ENCODE results near the gene SPRYD3. TPM values are rescaled to one million over a fixed set of nuclear protein-coding genes. Genes with fewer than 3 reads are reported as not detected.

SPRYD3 gene
- total RNA-seq, 1 experiment from 2014 or later, result 47.5 TPM

DNA sequence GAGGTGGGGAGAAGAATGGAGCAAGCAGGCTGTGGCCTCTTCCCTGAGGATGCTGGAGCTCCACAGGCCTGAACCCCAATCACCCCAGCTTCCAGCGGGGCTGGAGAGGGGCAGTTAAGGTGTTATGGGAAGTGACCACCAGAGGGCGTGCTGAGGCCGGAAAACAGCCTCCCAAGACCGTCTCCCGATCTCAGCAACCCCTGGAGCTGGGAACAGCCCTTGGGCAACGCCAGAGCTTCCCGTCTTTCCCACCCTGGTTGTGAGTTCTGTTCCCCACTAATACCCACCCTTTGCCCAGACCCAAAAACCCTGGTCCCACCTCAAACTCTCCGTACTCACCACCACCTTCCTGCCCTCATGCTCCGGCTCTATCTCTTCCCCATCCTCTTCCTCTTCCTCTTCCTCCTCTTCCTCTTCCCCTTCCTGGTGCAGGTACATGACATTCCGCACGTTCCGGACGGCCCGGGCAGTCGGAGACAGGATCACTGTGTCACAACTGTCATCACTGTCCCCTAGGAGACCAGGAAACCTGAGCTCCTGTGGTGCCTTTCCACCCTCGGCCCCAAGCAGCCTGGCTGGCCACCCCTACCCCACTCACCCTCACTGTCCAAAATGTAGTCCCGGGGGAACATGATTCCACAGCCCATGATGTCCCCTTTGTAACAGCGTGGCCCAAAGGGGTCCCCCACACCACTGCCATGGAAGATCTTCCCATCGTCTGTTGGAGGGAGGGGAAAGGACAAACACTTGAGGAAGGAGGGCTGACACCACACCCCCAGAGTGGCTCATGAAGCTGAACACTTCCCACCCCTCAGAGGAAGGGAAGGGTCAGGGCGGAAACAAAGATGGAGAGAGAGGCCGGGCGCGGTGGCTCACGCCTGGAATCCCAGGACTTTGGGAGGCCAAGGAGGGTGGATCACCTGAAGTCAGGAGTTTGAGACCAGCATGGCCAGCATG lies 12.9 kb downstream of the SPRYD3 start:
- Histone ChIP-seq H3K4me3 (replicated peaks in 1 of 2; ENCODE audit: low read depth in 1 of 2, low read length in 2 of 2) (peak overlapping the region in 1 of 2 experiments; percentile 18; a peak in 2 of 4 replicates), H3K4me1 (ENCODE audit: control insufficient read depth in 1 of 2, insufficient read depth in 2 of 2, low read length in 2 of 2) (peaks cover 18 to 52% of the 10 kb centered on the region in 2 experiments), H3K27me3 (ENCODE audit: insufficient read depth, low read length) (no peaks in the 10 kb centered on the region), H3K9me3 (ENCODE audit: control insufficient read depth in 1 of 2, insufficient read depth in 1 of 2, low read depth in 1 of 2, low read length in 2 of 2) (no peaks in the 10 kb centered on the region), H3K9ac (ENCODE audit: low read length) (peak overlapping the region; percentile 41; the same call in 1 of the 2 replicates), H3K4me2 (ENCODE audit: low read length) (peak overlapping the region; percentile 62), H2AFZ (ENCODE audit: low read depth, low read length, poor library complexity, severe bottlenecking) (no peak overlapping the region), H4K20me1 (ENCODE audit: insufficient read depth) (peaks cover 3% of the 10 kb centered on the region; the same call in 1 of the 2 replicates), H3K9me2 (ENCODE audit: insufficient read depth) (no peaks in the 10 kb centered on the region), H3K27ac (ENCODE audit: low read depth, low read length) (peak overlapping the region; percentile 67), H3K79me2 (ENCODE audit: insufficient read depth, low read length) (no peaks in the 10 kb centered on the region), H3K36me3 (ENCODE audit: control insufficient read depth in 1 of 2, insufficient read depth in 2 of 2, low read length in 2 of 2) (peaks cover 3 to 29% of the 10 kb centered on the region in 2 experiments; a peak in 3 of 4 replicates)
- TF ChIP-seq, protein P1, sequence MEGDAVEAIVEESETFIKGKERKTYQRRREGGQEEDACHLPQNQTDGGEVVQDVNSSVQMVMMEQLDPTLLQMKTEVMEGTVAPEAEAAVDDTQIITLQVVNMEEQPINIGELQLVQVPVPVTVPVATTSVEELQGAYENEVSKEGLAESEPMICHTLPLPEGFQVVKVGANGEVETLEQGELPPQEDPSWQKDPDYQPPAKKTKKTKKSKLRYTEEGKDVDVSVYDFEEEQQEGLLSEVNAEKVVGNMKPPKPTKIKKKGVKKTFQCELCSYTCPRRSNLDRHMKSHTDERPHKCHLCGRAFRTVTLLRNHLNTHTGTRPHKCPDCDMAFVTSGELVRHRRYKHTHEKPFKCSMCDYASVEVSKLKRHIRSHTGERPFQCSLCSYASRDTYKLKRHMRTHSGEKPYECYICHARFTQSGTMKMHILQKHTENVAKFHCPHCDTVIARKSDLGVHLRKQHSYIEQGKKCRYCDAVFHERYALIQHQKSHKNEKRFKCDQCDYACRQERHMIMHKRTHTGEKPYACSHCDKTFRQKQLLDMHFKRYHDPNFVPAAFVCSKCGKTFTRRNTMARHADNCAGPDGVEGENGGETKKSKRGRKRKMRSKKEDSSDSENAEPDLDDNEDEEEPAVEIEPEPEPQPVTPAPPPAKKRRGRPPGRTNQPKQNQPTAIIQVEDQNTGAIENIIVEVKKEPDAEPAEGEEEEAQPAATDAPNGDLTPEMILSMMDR (IDR thresholded peaks at IDR 0.05 in 2 of 3, conservative IDR thresholded peaks at IDR 0.05 in 1 of 3; ENCODE audit: borderline replicate concordance in 1 of 3, insufficient read depth in 1 of 3, low read depth in 2 of 3, low read length in 2 of 3), result peak; percentile 76 to 82 (median 82)
- TF ChIP-seq RAD21 (IDR thresholded peaks at IDR 0.05; ENCODE audit: low read depth) (peak; percentile 97), EZH2 (IDR thresholded peaks at IDR 0.05) (no peak)
- ChIA-PET RAD21 (ENCODE audit: low non-redundant PET in 1 of 2, low total read pairs in 2 of 2, uncharacterized antibody in 2 of 2, unreplicated experiment in 2 of 2) (interaction anchor here (0.6 to 3.2 kb wide), 20 partner anchors 12 to 255 kb away, joined by 3 to 30 read pairs (median 4); partner anchors contain the start of genes IGFBP6 (in 2 of the 2), SPRYD3 (in 2 of the 2) and SOAT2 (in 1 of the 2)), POLR2A (interaction anchor here (1.1 to 2.9 kb wide), 6 partner anchors 12 to 131 kb away, joined by 3 to 13 read pairs (median 3); partner anchors contain the start of genes IGFBP6 and SPRYD3), CTCF (interaction anchor here (0.7 to 3.9 kb wide), 33 partner anchors 12 to 435 kb away, joined by 3 to 110 read pairs (median 5); partner anchors contain the start of genes CSAD, EIF4B, IGFBP6 and SPRYD3)
- intact Hi-C loops (cut with micrococcal nuclease), result loop anchor here (1.0 to 10.0 kb wide), 3 partner anchors 33 to 219 kb away; no protein-coding TSS in a partner anchor
- peak; percentile 73 for ATAC-seq
- no TSS peak for BruUV-seq (replicated peaks)
- peak; percentile 60 for DNase-seq (ENCODE audit: low read depth, low spot score)
